Prostate gland (tissue), 2 donors: ENCODE measurements around the gene ERI3.

Experiments
- CTCF ChIP-seq, 4 experiments: fragments of 200-600 bp in 2 of 4; fragments of 450-650 bp in 2 of 4; sonication (generic) in 2 of 4; IDR thresholded peaks; 1 replicate in 3 of 4; 2 replicates in 1 of 4; pipeline ENCODE4 v1.5.1; 2016 to 2019; ENCODE audit warnings: antibody characterized with exemption in 4 of 4, mild to moderate bottlenecking in 2 of 4, moderate library complexity in 2 of 4
- POLR2A ChIP-seq: fragments of 450-650 bp; IDR thresholded peaks from one replicate; pipeline ENCODE4 v1.6.1; 2016; ENCODE audit warnings: antibody characterized with exemption, mild to moderate bottlenecking
- POLR2AphosphoS5 ChIP-seq: sonication (generic); formaldehyde crosslinking; IDR thresholded peaks from one replicate; pipeline ENCODE4 v1.6.1; 2017; ENCODE audit warnings: antibody characterized with exemption

- no peak for TF ChIP-seq POLR2A
- TF ChIP-seq CTCF (IDR thresholded peaks at IDR 0.05): no peak
- no peak for TF ChIP-seq POLR2AphosphoS5
Measured at GRCh38 chr1:44355582-44356305, 687 bp upstream of the ERI3 start.
